22Rv1 (cell line): ENCODE measurements around the gene TRIO.

Source experiments
- H3K27ac ChIP-seq: fragments of 450-650 bp; 2 replicates; pipeline ENCODE4 v1.5.1; 2017
- CTCF ChIP-seq: fragments of 450-650 bp; IDR thresholded peaks from 2 replicates; pipeline ENCODE4 v1.5.1; 2017; ENCODE audit warnings: mild to moderate bottlenecking
- ZFX ChIP-seq: fragments of 450-650 bp; IDR thresholded peaks from 2 replicates; pipeline ENCODE4 v1.6.1; 2017; ENCODE audit warnings: antibody characterized with exemption, borderline replicate concordance

The TRIO gene

GRCh38 chr5:14199902-14200301 lies 56.8 kb downstream of the TRIO start:
- TF ChIP-seq ZFX: no peak
- TF ChIP-seq CTCF: no peak
- no peak overlapping the region for H3K27ac ChIP-seq

- H3K27ac ChIP-seq: no peak overlapping the region
- TF ChIP-seq ZFX: no peak
- TF ChIP-seq CTCF: no peak
Observed at GRCh38 chr5:14200312-14200990, 57.3 kb downstream of the TRIO start.

- H3K27ac ChIP-seq: no peak overlapping the region
- TF ChIP-seq CTCF: no peak
- TF ChIP-seq ZFX: no peak
Observed at GRCh38 chr5:14201325-14202045, 58.3 kb downstream of the TRIO start.

GRCh38 chr5:14202462-14202861 lies 59.3 kb downstream of the TRIO start:
- no peak overlapping the region for H3K27ac ChIP-seq
- TF ChIP-seq ZFX (no peak), CTCF (no peak)

GRCh38 chr5:14204011-14204670 lies 61.0 kb downstream of the TRIO start:
- no peak overlapping the region for H3K27ac ChIP-seq
- TF ChIP-seq ZFX (no peak), CTCF (no peak)

- no peak overlapping the region for H3K27ac ChIP-seq
- TF ChIP-seq ZFX: no peak
- no peak for TF ChIP-seq CTCF
Observed at GRCh38 chr5:14204785-14205321, 61.7 kb downstream of the TRIO start.
